Keratinocyte (primary cell): ENCODE data around the gene ENGASE. TPM values are rescaled to one million over a fixed set of nuclear protein-coding genes. Genes with fewer than 3 reads are reported as not detected.

Experiments used
- DNase-seq: peaks from one replicate; pipeline ENCODE4 v3.0.0-alpha.2; 2011; ENCODE audit warnings: low read depth, missing footprints, low spot score
- FAIRE-seq: peaks from 2 replicates; lab custom pipeline; 2011; peaks lifted over from hg19 to GRCh38; lab: Jason Lieb, UNC
- H2AFZ ChIP-seq: 2 replicates; pipeline ENCODE4 v1.6.0; 2012; ENCODE audit warnings: low read length, control low read depth, inconsistent platforms; ENCODE audit not compliant: control insufficient read depth
- H3K27ac ChIP-seq: 2 replicates; pipeline ENCODE4 v1.5.1; 2011; ENCODE audit warnings: low read length; ENCODE audit not compliant: control insufficient read depth, insufficient read depth
- H3K27me3 ChIP-seq: 3 replicates; pipeline ENCODE4 v1.6.0; 2011; ENCODE audit warnings: low read length; ENCODE audit not compliant: control insufficient read depth, insufficient read depth; ENCODE audit errors: extremely low read depth
- H3K36me3 ChIP-seq, 2 experiments: 2 replicates in 1 of 2; 3 replicates in 1 of 2; pipeline ENCODE4 v1.5.1; 2011; ENCODE audit warnings: low read length in 2 of 2, mild to moderate bottlenecking in 1 of 2; ENCODE audit not compliant: control insufficient read depth in 2 of 2, insufficient read depth in 2 of 2; ENCODE audit errors: extremely low read depth in 1 of 2
- H3K4me1 ChIP-seq: 3 replicates; pipeline ENCODE4 v1.5.1; 2011; ENCODE audit warnings: low read length; ENCODE audit not compliant: control insufficient read depth, insufficient read depth; ENCODE audit errors: extremely low read depth
- H3K4me2 ChIP-seq: 3 replicates; pipeline ENCODE4 v1.6.0; 2011; ENCODE audit warnings: low read depth, low read length; ENCODE audit not compliant: control insufficient read depth, insufficient read depth; ENCODE audit errors: extremely low read depth
- H3K4me3 ChIP-seq, 3 experiments: fragments of 200-600 bp in 1 of 3; sonication (generic) in 1 of 3; 2 replicates in 2 of 3; 3 replicates in 1 of 3; pipeline ENCODE4 v1.5.1; 2011 to 2016; ENCODE audit warnings: low read length in 3 of 3, mild to moderate bottlenecking in 3 of 3, control low read depth in 2 of 3, inconsistent platforms in 1 of 3, low read depth in 1 of 3, mixed read lengths in 1 of 3, mixed run types in 1 of 3, moderate library complexity in 1 of 3; ENCODE audit not compliant: control insufficient read depth in 2 of 3, insufficient read depth in 2 of 3; ENCODE audit errors: extremely low read depth in 1 of 3
- H3K79me2 ChIP-seq: 2 replicates; pipeline ENCODE4 v1.6.0; 2012; ENCODE audit warnings: low read length; ENCODE audit not compliant: control insufficient read depth, insufficient read depth
- H3K9ac ChIP-seq: 3 replicates; pipeline ENCODE4 v1.6.0; 2011; ENCODE audit warnings: low read length; ENCODE audit not compliant: control insufficient read depth, insufficient read depth; ENCODE audit errors: extremely low read depth
- H3K9me1 ChIP-seq: 3 replicates; pipeline ENCODE4 v1.6.0; 2011; ENCODE audit warnings: low read length; ENCODE audit not compliant: control insufficient read depth, insufficient read depth; ENCODE audit errors: extremely low read depth
- H3K9me3 ChIP-seq: 2 replicates; pipeline ENCODE4 v1.5.1; 2012; ENCODE audit warnings: low read depth, low read length; ENCODE audit not compliant: control insufficient read depth
- H4K20me1 ChIP-seq: 3 replicates; pipeline ENCODE4 v1.6.0; 2011; ENCODE audit warnings: low read length; ENCODE audit not compliant: control insufficient read depth, insufficient read depth; ENCODE audit errors: extremely low read depth
- EZH2 ChIP-seq: IDR thresholded peaks from one replicate; pipeline ENCODE4 v1.6.1; 2012; ENCODE audit warnings: inconsistent platforms, mild to moderate bottlenecking, low read length, moderate library complexity
- dilution Hi-C: fragments of 300-500 bp; cut with MboI; formaldehyde crosslinking; loops from one replicate; pipeline ENCODE4 v1.7.0; 2020; ENCODE audit warnings: low sequenced_read_pairs; ENCODE audit not compliant: extremely low pct_ligation_motif_present
- polyA plus RNA-seq, 5 experiments: library from polyadenylated mRNA; depleted of rRNA in 3 of 5; stranded (reverse) in 3 of 5; stranded (forward) in 1 of 5; unstranded in 1 of 5; fragments of >200 nt; gene quantifications; 1 replicate in 1 of 5; 2 replicates in 3 of 5; 3 replicates in 1 of 5; pipeline versions ENCODE4 v1.2.1 to v1.2.3, GENCODE V29; 2011 to 2012; ENCODE audit warnings: missing spikeins in 2 of 5, low read depth in 1 of 5, low replicate concordance in 1 of 5
- TF ChIP-seq, protein P1 (sequence below), 3 experiments: IDR thresholded peaks in 1 of 3; conservative IDR thresholded peaks in 1 of 3; optimal IDR thresholded peaks in 1 of 3; 2 replicates in 2 of 3; 3 replicates in 1 of 3; pipeline versions ENCODE3 to v1.5.1; 2011; ENCODE audit warnings: low read length in 3 of 3, mild to moderate bottlenecking in 3 of 3, moderate library complexity in 2 of 3, control low read depth in 1 of 3, inconsistent platforms in 1 of 3; ENCODE audit not compliant: insufficient read depth in 2 of 3; ENCODE audit errors: extremely low read depth in 1 of 3

Gene ENGASE
- polyA plus RNA-seq, 1 donor (not counting 4 experiments of a cell fraction or from before 2014, with no cell fraction given), result 6.6 TPM

DNA sequence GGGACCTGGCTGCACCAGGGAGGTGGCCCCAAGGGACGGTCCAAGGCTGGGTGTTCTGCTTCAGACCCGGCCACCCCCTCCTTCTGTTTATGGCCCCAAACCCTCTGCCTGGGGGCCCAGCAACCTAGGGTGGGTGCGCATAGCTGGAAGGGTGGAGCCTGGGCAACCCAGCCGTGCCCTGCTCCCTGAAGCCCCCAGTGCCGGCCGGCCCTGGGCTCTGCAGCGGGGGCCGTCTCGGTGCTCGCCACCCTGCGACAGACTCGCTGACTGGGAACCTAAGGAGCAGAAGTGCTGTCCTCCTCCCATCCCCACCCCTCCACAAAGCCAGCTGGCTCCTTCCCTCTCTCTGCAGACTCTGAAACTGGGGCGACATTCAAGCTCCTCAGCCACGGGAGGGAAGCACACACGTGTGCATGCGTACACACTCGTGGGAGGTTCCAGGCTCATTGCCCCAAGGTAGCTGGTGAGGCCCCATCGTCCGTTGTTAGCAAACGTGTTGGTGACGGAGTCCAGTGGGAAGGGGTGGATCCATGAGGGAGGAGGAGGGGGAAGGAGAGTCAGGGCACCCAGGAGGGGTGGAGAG, 43.4 kb downstream of the ENGASE start:
- H3K27me3 ChIP-seq, result peaks cover 69% of the 10 kb centered on the region
- H3K4me1 ChIP-seq, result no peaks in the 10 kb centered on the region
- FAIRE-seq (no peak), DNase-seq (no peak)
- H3K4me2 ChIP-seq, result no peak overlapping the region
- H3K27ac ChIP-seq, result no peak overlapping the region
- dilution Hi-C loops, result no loop called here
- no peak overlapping the region for H2AFZ ChIP-seq
- H3K9me3 ChIP-seq, result no peaks in the 10 kb centered on the region
- TF ChIP-seq, protein P1, sequence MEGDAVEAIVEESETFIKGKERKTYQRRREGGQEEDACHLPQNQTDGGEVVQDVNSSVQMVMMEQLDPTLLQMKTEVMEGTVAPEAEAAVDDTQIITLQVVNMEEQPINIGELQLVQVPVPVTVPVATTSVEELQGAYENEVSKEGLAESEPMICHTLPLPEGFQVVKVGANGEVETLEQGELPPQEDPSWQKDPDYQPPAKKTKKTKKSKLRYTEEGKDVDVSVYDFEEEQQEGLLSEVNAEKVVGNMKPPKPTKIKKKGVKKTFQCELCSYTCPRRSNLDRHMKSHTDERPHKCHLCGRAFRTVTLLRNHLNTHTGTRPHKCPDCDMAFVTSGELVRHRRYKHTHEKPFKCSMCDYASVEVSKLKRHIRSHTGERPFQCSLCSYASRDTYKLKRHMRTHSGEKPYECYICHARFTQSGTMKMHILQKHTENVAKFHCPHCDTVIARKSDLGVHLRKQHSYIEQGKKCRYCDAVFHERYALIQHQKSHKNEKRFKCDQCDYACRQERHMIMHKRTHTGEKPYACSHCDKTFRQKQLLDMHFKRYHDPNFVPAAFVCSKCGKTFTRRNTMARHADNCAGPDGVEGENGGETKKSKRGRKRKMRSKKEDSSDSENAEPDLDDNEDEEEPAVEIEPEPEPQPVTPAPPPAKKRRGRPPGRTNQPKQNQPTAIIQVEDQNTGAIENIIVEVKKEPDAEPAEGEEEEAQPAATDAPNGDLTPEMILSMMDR (optimal IDR thresholded peaks at IDR 0.05 in 1 of 3, IDR thresholded peaks at IDR 0.05 in 1 of 3, conservative IDR thresholded peaks at IDR 0.05 in 1 of 3; ENCODE audit: extremely low read depth in 1 of 3, insufficient read depth in 2 of 3, low read length in 3 of 3), result no peak
- TF ChIP-seq EZH2, result no peak
- no peak overlapping the region for H3K9ac ChIP-seq
- H3K79me2 ChIP-seq, result no peaks in the 10 kb centered on the region
- no peak overlapping the region for H3K4me3 ChIP-seq
- no peaks in the 10 kb centered on the region for H4K20me1 ChIP-seq
- H3K9me1 ChIP-seq, result no peaks in the 10 kb centered on the region
- H3K36me3 ChIP-seq, result no peaks in the 10 kb centered on the region

- FAIRE-seq, result no peak
- no peaks in the 10 kb centered on the region for H3K36me3 ChIP-seq
- H3K4me2 ChIP-seq, result no peak overlapping the region
- H3K4me1 ChIP-seq, result no peaks in the 10 kb centered on the region
- no peak overlapping the region for H3K27ac ChIP-seq
- dilution Hi-C loops, result no loop called here
- no peaks in the 10 kb centered on the region for H3K79me2 ChIP-seq
- H4K20me1 ChIP-seq, result no peaks in the 10 kb centered on the region
- DNase-seq, result no peak
- H3K4me3 ChIP-seq, result no peak overlapping the region
- H3K9me1 ChIP-seq, result no peaks in the 10 kb centered on the region
- H3K27me3 ChIP-seq, result peaks cover 67% of the 10 kb centered on the region
- H2AFZ ChIP-seq, result no peak overlapping the region
- TF ChIP-seq, protein P1 (optimal IDR thresholded peaks at IDR 0.05 in 1 of 3, IDR thresholded peaks at IDR 0.05 in 1 of 3, conservative IDR thresholded peaks at IDR 0.05 in 1 of 3; ENCODE audit: extremely low read depth in 1 of 3, insufficient read depth in 2 of 3, low read length in 3 of 3), result no peak
- no peak for TF ChIP-seq EZH2
- H3K9ac ChIP-seq, result no peak overlapping the region
- H3K9me3 ChIP-seq, result no peaks in the 10 kb centered on the region
Observed at GRCh38 chr17:79118924-79119323, 44.3 kb downstream of the ENGASE start.
